ENCODE data around the gene ZGLP1.

Gene ZGLP1

GRCh38 chr19:10333758-10334587 is 24.4 kb upstream of the ZGLP1 start:
- no peak for TF ChIP-seq CTCF (IDR thresholded peaks at IDR 0.05; ENCODE audit: extremely low read depth, insufficient read depth, missing control alignments)
- no peak for DNase-seq (ENCODE audit: low spot score)
- in situ Hi-C loops (cut with MboI; ENCODE audit: low pct_unique_long_range_greater_than_20kb, low sequenced_read_pairs, unreplicated experiment) = no loop called here

- no peak for TF ChIP-seq CTCF (IDR thresholded peaks at IDR 0.05; ENCODE audit: extremely low read depth, insufficient read depth, missing control alignments)
- in situ Hi-C loops (cut with MboI; ENCODE audit: low pct_unique_long_range_greater_than_20kb, low sequenced_read_pairs, unreplicated experiment) = no loop called here
- peak; percentile 99 for DNase-seq (ENCODE audit: low spot score)
Observed at GRCh38 chr19:10332965-10333757, 23.5 kb upstream of the ZGLP1 start, which contains the start of gene RAVER1. RAVER1 (minus strand) TSS chr19:10333529; CDS start chr19:10333507, 22 bp downstream.

- DNase-seq (ENCODE audit: low spot score) = no peak
- in situ Hi-C loops (cut with MboI; ENCODE audit: low pct_unique_long_range_greater_than_20kb, low sequenced_read_pairs, unreplicated experiment) = no loop called here
- TF ChIP-seq CTCF (IDR thresholded peaks at IDR 0.05; ENCODE audit: extremely low read depth, insufficient read depth, missing control alignments) = no peak
Observed at GRCh38 chr19:10332158-10332964, 22.7 kb upstream of the ZGLP1 start.

GRCh38 chr19:10329555-10329954 is 19.9 kb upstream of the ZGLP1 start:
- no peak for TF ChIP-seq CTCF (IDR thresholded peaks at IDR 0.05; ENCODE audit: extremely low read depth, insufficient read depth, missing control alignments)
- in situ Hi-C loops (cut with MboI; ENCODE audit: low pct_unique_long_range_greater_than_20kb, low sequenced_read_pairs, unreplicated experiment) = no loop called here
- DNase-seq (ENCODE audit: low spot score) = no peak

- in situ Hi-C loops (cut with MboI; ENCODE audit: low pct_unique_long_range_greater_than_20kb, low sequenced_read_pairs, unreplicated experiment) = no loop called here
Observed at GRCh38 chr19:10328558-10329429, 19.2 kb upstream of the ZGLP1 start.

More at GRCh38 chr19:10328558-10329429, 19.2 kb upstream of the ZGLP1 start:
- no peak for TF ChIP-seq CTCF (IDR thresholded peaks at IDR 0.05; ENCODE audit: extremely low read depth, insufficient read depth, missing control alignments)
- no peak for DNase-seq (ENCODE audit: low spot score)

Measured in GM13977 (cell line).